22Rv1 (cell line): ENCODE results near the gene PVR.

ENCODE experiments used
- H3K27ac ChIP-seq: fragments of 450-650 bp; 2 replicates; pipeline ENCODE4 v1.5.1; 2017
- ZFX ChIP-seq: fragments of 450-650 bp; IDR thresholded peaks from 2 replicates; pipeline ENCODE4 v1.6.1; 2017; ENCODE audit warnings: antibody characterized with exemption, borderline replicate concordance
- TF ChIP-seq, protein P1 (sequence below): fragments of 450-650 bp; IDR thresholded peaks from 2 replicates; pipeline ENCODE4 v1.5.1; 2017; ENCODE audit warnings: mild to moderate bottlenecking

PVR gene

DNA sequence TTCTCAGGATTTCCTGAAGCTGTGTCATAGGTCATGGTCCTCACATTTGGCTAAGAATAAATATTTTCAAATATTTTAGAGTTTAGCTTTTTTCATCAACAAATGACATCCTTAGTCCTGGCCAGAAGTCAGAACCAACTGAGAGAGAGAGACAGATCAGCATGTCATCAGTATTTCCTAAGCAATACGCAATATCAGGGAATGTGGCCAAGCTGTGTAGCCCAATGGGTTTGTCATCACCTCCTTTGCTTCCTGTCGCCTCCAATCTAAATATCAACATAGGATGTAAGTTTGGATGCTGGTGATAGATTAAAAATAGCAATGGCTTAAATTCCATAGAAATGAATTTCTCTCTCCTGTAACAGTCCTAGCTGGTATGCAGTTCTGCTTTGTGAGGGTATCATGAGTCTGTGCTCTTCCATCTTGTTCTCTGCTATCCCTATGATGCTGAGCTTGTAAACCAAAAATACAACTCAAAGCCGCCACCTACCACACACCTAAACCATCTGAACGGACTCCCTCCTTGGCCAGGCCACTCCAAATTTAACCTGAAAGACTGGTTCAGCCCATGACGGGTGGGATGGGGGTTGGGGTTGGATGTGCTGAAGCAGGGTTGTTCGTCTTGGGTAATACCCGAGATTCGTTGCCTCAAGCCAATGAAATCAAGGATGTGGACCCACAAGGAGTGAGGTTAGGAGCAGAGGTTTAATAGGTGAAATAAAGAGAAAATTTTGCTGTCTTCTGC lies 40.3 kb upstream of the PVR start:
- TF ChIP-seq ZFX = no peak
- TF ChIP-seq, protein P1, sequence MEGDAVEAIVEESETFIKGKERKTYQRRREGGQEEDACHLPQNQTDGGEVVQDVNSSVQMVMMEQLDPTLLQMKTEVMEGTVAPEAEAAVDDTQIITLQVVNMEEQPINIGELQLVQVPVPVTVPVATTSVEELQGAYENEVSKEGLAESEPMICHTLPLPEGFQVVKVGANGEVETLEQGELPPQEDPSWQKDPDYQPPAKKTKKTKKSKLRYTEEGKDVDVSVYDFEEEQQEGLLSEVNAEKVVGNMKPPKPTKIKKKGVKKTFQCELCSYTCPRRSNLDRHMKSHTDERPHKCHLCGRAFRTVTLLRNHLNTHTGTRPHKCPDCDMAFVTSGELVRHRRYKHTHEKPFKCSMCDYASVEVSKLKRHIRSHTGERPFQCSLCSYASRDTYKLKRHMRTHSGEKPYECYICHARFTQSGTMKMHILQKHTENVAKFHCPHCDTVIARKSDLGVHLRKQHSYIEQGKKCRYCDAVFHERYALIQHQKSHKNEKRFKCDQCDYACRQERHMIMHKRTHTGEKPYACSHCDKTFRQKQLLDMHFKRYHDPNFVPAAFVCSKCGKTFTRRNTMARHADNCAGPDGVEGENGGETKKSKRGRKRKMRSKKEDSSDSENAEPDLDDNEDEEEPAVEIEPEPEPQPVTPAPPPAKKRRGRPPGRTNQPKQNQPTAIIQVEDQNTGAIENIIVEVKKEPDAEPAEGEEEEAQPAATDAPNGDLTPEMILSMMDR = no peak
- H3K27ac ChIP-seq = no peak overlapping the region

DNA sequence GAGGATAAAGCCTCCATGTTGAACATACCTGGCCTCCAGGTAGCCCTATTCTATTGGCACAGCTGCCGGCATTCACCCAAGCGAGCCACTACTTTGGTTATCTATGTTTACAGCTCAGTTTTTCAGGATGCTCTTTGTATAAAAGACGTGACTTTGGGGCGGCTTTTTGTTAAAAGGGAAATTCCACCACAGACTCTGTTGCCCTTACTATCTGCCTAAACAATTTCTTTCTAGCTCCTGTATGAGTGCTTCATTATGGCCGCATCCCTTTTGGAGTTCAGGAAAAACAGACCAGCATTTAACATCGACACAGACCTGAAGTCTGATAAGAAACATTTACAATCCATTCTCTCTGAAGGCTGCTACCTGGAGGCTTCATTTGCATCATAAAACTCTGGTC lies 39.5 kb upstream of the PVR start:
- TF ChIP-seq, protein P1 = no peak
- TF ChIP-seq ZFX = no peak
- H3K27ac ChIP-seq = no peak overlapping the region

DNA sequence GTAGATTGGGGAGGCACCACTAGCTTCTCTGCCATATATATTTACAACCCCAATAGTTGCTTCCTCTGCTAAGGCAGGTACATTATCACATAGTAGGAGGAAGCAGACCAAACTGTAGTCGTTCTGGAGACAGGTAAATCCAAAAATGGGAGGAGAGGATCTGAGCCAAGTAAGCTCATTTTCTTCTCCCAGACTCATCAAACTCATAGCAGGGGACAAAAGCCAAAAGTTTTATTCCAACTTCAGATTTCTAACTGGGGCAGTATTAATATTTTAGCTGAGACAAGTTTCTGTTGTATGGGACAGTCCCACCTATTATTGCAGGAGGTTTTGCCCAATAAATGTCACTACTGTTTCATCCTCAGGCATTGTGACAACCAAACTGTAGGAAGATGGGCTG lies 38.2 kb upstream of the PVR start:
- no peak for TF ChIP-seq ZFX
- TF ChIP-seq, protein P1 = no peak
- no peak overlapping the region for H3K27ac ChIP-seq

DNA sequence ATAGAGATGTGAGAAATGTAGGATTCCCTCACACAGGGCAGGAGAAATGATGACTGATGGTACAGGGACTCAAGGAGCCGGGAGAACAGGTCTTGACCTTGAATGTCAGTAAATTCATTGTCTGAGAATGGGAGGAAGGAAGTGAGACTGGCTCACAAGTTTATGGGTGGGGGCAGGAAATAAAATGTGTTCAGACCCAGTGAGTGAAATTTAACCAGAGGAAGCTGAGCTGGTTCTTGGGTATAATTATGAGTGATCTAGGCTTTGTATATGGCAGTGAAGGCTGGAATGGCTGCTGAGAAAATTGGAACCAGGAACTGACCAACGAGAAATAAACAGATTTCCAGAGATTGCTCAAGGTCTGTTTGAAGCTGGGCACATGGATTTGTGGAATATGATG lies 36.7 kb upstream of the PVR start:
- no peak overlapping the region for H3K27ac ChIP-seq
- TF ChIP-seq, protein P1 = no peak
- TF ChIP-seq ZFX = no peak

DNA sequence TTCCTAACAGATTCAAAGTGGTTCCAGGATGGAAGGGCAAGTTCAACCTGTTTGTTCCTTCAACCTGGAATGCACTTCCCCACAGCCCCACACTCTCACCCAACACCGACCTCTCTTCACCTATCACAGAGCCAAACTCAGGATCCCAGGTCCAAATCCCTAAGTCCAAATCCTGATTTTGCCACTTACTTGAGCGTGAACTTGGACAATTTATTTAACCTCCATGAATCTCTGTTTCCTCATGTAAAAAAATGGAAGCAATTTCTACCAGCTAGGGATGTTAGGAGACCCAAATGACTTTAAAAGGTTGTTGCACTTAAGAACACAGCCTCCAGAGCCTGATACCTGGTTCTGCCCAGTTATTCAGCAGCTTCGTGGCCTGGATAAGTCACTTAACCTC lies 35.8 kb upstream of the PVR start:
- TF ChIP-seq ZFX = no peak
- TF ChIP-seq, protein P1 = no peak

DNA sequence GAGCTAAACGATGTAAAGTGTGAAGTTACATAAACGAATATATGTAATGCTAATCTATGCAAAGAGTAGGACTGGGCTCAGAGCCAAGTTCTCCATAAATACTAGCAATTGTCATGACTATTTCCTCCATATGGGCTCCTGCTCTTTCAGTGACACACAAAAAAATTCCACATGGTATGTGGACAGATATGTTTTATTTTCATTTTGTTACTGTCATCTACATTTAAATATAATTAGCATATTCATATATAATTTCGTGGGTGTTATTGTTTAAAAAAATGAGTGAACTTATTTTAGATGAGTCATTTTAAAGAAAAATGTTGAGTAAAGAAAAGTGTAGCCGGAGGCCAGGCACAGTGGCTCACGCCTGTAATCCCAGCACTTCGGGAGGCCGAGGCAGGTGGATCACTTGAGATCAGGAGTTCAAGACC lies 35.3 kb upstream of the PVR start:
- TF ChIP-seq, protein P1 = no peak
- TF ChIP-seq ZFX = no peak
- H3K27ac ChIP-seq = no peak overlapping the region

More for the DNA sequence above, 35.8 kb upstream of the PVR start:
- no peak overlapping the region for H3K27ac ChIP-seq

DNA sequence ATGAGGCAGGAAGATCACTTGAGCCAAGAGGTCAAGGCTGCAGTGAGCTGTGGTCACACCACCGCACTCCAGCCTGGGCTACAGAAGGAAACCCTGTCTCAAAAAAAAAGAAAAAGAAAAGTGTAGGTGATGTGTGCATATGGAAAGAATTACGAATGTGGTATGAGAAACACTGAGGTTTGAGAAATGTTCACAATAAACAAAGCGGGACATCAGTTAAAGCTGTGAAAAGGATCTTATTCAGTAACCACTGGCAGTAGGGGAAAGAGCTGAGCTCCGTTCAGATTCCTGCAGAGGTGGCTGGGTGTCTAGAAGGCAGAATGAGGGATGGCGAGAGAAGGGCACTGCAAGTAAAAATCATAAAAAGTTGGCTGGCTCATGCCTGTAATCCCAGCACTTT lies 34.5 kb upstream of the PVR start:
- H3K27ac ChIP-seq = no peak overlapping the region
- no peak for TF ChIP-seq ZFX
- TF ChIP-seq, protein P1 = no peak
